IMR-90 (cell line): ENCODE results near the gene LGALS13. TPM values are rescaled to one million over a fixed set of nuclear protein-coding genes. Genes with fewer than 3 reads are reported as not detected.

Experiments
- ATAC-seq: fragments of 200-7000 bp; cut with Tn5 transposase; 2 replicates; pipeline ENCODE4 v1.9.1; 2020; ENCODE audit warnings: low read depth, mild to moderate bottlenecking, moderate library complexity
- BruUV-seq: library from RNA; stranded (reverse); fragments of 400-500 nt; replicated peaks from 2 replicates; lab custom pipeline; 2021; lab: Mats Ljungman, UMichigan
- CTCF ChIA-PET: fragments of 300-600 bp; formaldehyde crosslinking; extraction: SDS; loops from one replicate; lab custom pipeline; 2021; ENCODE audit warnings: antibody characterized with exemption; lab: Yijun Ruan, JAX
- POLR2A ChIA-PET: fragments of 300-600 bp; sonication (Branson Sonifier 250); formaldehyde crosslinking; loops from one replicate; lab custom pipeline; 2022; ENCODE audit warnings: antibody characterized with exemption; ENCODE audit not compliant: unreplicated experiment; lab: Charles Lee
- DNase-seq: peaks from one replicate; pipeline ENCODE4 v3.0.0; 2013
- H2AFZ ChIP-seq: replicated peaks from 2 replicates; pipeline ENCODE3; 2013; ENCODE audit warnings: low read length, mild to moderate bottlenecking; ENCODE audit not compliant: poor library complexity
- H2AK5ac ChIP-seq: 2 replicates; pipeline ENCODE4 v1.6.1; 2013; ENCODE audit warnings: low read depth, low read length, inconsistent platforms
- H2AK9ac ChIP-seq: replicated peaks from 2 replicates; pipeline ENCODE3; 2013; ENCODE audit warnings: mild to moderate bottlenecking, low read depth, low read length, moderate library complexity; ENCODE audit not compliant: poor library complexity
- H2BK120ac ChIP-seq: 2 replicates; pipeline ENCODE4 v1.6.1; 2013; ENCODE audit warnings: low read depth, low read length, inconsistent platforms
- H2BK15ac ChIP-seq: 3 replicates; pipeline ENCODE4 v1.6.1; 2013; ENCODE audit warnings: low read depth, low read length, inconsistent platforms
- H2BK20ac ChIP-seq: 2 replicates; pipeline ENCODE4 v1.6.1; 2013; ENCODE audit warnings: low read depth, mild to moderate bottlenecking, inconsistent platforms, low read length, moderate library complexity
- H2BK5ac ChIP-seq: 2 replicates; pipeline ENCODE4 v1.6.1; 2013; ENCODE audit warnings: mild to moderate bottlenecking, low read depth, low read length, inconsistent platforms; ENCODE audit not compliant: poor library complexity, severe bottlenecking
- H3K14ac ChIP-seq: replicated peaks from 2 replicates; pipeline ENCODE4 v1.6.1; 2013; ENCODE audit warnings: low read depth, low read length, inconsistent platforms
- H3K18ac ChIP-seq: 2 replicates; pipeline ENCODE4 v1.6.1; 2013; ENCODE audit warnings: low read depth, low read length, control low read depth
- H3K23ac ChIP-seq: 2 replicates; pipeline ENCODE4 v1.6.1; 2013; ENCODE audit warnings: low read depth, low read length, inconsistent platforms
- H3K27ac ChIP-seq: 2 replicates; pipeline ENCODE4 v1.5.1; 2013; ENCODE audit warnings: mild to moderate bottlenecking, control low read depth, low read length; ENCODE audit not compliant: insufficient read depth
- H3K27me3 ChIP-seq: 2 replicates; pipeline ENCODE4 v1.6.1; 2013; ENCODE audit warnings: low read length; ENCODE audit not compliant: control insufficient read depth, insufficient read depth
- H3K36me3 ChIP-seq: 2 replicates; pipeline ENCODE4 v1.6.1; 2013; ENCODE audit warnings: low read length, mixed read lengths; ENCODE audit not compliant: control insufficient read depth, insufficient read depth
- H3K4ac ChIP-seq: 2 replicates; pipeline ENCODE4 v1.6.1; 2013; ENCODE audit warnings: low read depth, low read length, inconsistent platforms
- H3K4me1 ChIP-seq: 2 replicates; pipeline ENCODE4 v1.6.1; 2013; ENCODE audit warnings: low read length, mixed read lengths; ENCODE audit not compliant: control insufficient read depth, insufficient read depth
- H3K4me2 ChIP-seq: 2 replicates; pipeline ENCODE4 v1.6.1; 2013; ENCODE audit warnings: low read depth, mild to moderate bottlenecking, control low read depth, low read length, moderate library complexity
- H3K4me3 ChIP-seq: 2 replicates; pipeline ENCODE4 v1.5.1; 2013; ENCODE audit warnings: low read depth, mild to moderate bottlenecking, control low read depth, low read length, moderate library complexity; ENCODE audit not compliant: insufficient read depth
- H3K56ac ChIP-seq: 2 replicates; pipeline ENCODE4 v1.6.1; 2013; ENCODE audit warnings: low read length, inconsistent platforms; ENCODE audit not compliant: insufficient read depth; ENCODE audit errors: extremely low read depth
- H3K79me1 ChIP-seq, 2 experiments: 2 replicates each; pipeline ENCODE4 v1.6.1; 2013; ENCODE audit warnings: low read length in 2 of 2, inconsistent platforms in 1 of 2, low read depth in 1 of 2
- H3K9ac ChIP-seq: 2 replicates; pipeline ENCODE4 v1.6.1; 2013; ENCODE audit warnings: low read depth, low read length, control low read depth
- H3K9me1 ChIP-seq: 2 replicates; pipeline ENCODE4 v1.6.1; 2013; ENCODE audit warnings: low read length, inconsistent platforms; ENCODE audit not compliant: insufficient read depth
- H3K9me3 ChIP-seq: 2 replicates; pipeline ENCODE4 v1.6.1; 2013; ENCODE audit warnings: low read length; ENCODE audit not compliant: control insufficient read depth, insufficient read depth
- H4K20me1 ChIP-seq: 2 replicates; pipeline ENCODE4 v1.6.1; 2013; ENCODE audit warnings: low read length, inconsistent platforms; ENCODE audit not compliant: insufficient read depth
- H4K5ac ChIP-seq: 2 replicates; pipeline ENCODE4 v1.6.1; 2013; ENCODE audit warnings: mild to moderate bottlenecking, low read depth, low read length, control low read depth
- H4K8ac ChIP-seq, 2 experiments: 2 replicates each; pipeline ENCODE4 v1.6.1; 2013; ENCODE audit warnings: low read depth in 2 of 2, low read length in 2 of 2, control low read depth in 1 of 2, inconsistent platforms in 1 of 2
- H4K91ac ChIP-seq: 2 replicates; pipeline ENCODE4 v1.6.1; 2013; ENCODE audit warnings: low read depth, low read length, inconsistent platforms; ENCODE audit not compliant: insufficient read depth
- CEBPB ChIP-seq: IDR thresholded peaks from 2 replicates; pipeline ENCODE4 v1.6.1; 2012; ENCODE audit warnings: low read depth, low read length, improper control_type of control experiment
- FOS ChIP-seq: fragments of 150-350 bp; IDR thresholded peaks from 2 replicates; pipeline ENCODE4 v1.6.1; 2016; ENCODE audit warnings: low read depth, low read length
- MAFK ChIP-seq: IDR thresholded peaks from 2 replicates; pipeline ENCODE4 v1.6.1; 2012; ENCODE audit warnings: low read depth, low read length, improper control_type of control experiment
- SMC3 ChIP-seq: fragments of 150-350 bp; IDR thresholded peaks from 2 replicates; pipeline ENCODE4 v1.6.1; 2016; ENCODE audit warnings: low read depth, mild to moderate bottlenecking, antibody characterized with exemption, low read length, moderate library complexity
- USF2 ChIP-seq: fragments of 150-350 bp; IDR thresholded peaks from 2 replicates; pipeline ENCODE4 v1.6.1; 2017; ENCODE audit warnings: mild to moderate bottlenecking, antibody characterized with exemption, low read length, low read depth
- WGBS, 2 experiments: methylation state at CpG; one replicate each; pipeline versions ENCODE4 v1.1.5 to v1.1.7; 2013; ENCODE audit warnings: missing lambda C conversion rate in 2 of 2; ENCODE audit not compliant: insufficient read length in 1 of 2; ENCODE audit errors: extremely low coverage in 2 of 2; 5-methylcytosine and 5-hydroxymethylcytosine counted together
- dilution Hi-C: fragments of 300-500 bp; cut with HindIII; formaldehyde crosslinking; loops from one replicate; pipeline ENCODE4 v1.14.3; 2018; ENCODE audit warnings: low sequenced_read_pairs; ENCODE audit not compliant: unreplicated experiment
- in situ Hi-C: fragments of 300-500 bp; cut with MboI; formaldehyde crosslinking; loops from 3 replicates; pipeline ENCODE4 v1.14.3; 2019; ENCODE audit warnings: low sequenced_read_pairs, inconsistent platforms, mixed read lengths
- intact Hi-C: fragments of 100-400 bp; cut with micrococcal nuclease; formaldehyde crosslinking; loops from 2 replicates; pipeline ENCODE4 v1.10.0; 2022
- polyA plus RNA-seq, 3 experiments: library from polyadenylated mRNA; depleted of rRNA; stranded (reverse); fragments of >200 nt; gene quantifications; 2 replicates each; pipeline ENCODE4 v1.2.3, GENCODE V29; 2012; ENCODE audit warnings: low replicate concordance in 1 of 3
- total RNA-seq: library from RNA; depleted of rRNA; stranded (reverse); fragments of >200 nt; gene quantifications from 2 replicates; pipeline ENCODE4 v1.2.3, GENCODE V29; 2012

Gene LGALS13
- total and polyA plus RNA-seq, 2 of the 4 experiments (the other 2 are of a cell fraction) = not detected

GRCh38 chr19:39595950-39596349 lies 6.4 kb upstream of the LGALS13 start:
- Histone ChIP-seq H2BK20ac (no peak overlapping the region), H4K20me1 (no peaks in the 10 kb centered on the region), H3K18ac (no peak overlapping the region), H2AK5ac (no peak overlapping the region), H3K23ac (no peak overlapping the region), H3K27me3 (no peaks in the 10 kb centered on the region), H4K91ac (no peak overlapping the region), H3K9me3 (no peaks in the 10 kb centered on the region), H2AFZ (no peak overlapping the region), H3K4me1 (no peaks in the 10 kb centered on the region), H3K4ac (no peak overlapping the region), H3K56ac (no peak overlapping the region), H3K9ac (no peak overlapping the region), H3K4me2 (no peak overlapping the region), H3K79me1 (no peaks in the 10 kb centered on the region), H3K4me3 (no peak overlapping the region), H2AK9ac (no peak overlapping the region), H3K9me1 (no peaks in the 10 kb centered on the region), H4K8ac (no peak overlapping the region), H4K5ac (no peak overlapping the region), H3K27ac (no peak overlapping the region), H2BK5ac (no peak overlapping the region), H2BK120ac (no peak overlapping the region), H2BK15ac (no peak overlapping the region), H3K14ac (no peak overlapping the region), H3K36me3 (no peaks in the 10 kb centered on the region)
- ATAC-seq (no peak), DNase-seq (no peak)
- POLR2A ChIA-PET = no interaction called here
- dilution Hi-C loops = no loop called here
- BruUV-seq = no TSS peak
- no peak for TF ChIP-seq FOS
- no peak for TF ChIP-seq MAFK
- no peak for TF ChIP-seq SMC3
- no peak for TF ChIP-seq CEBPB
- no peak for TF ChIP-seq USF2
- 71% methylated on average over 1 of the region's 6 CpGs; no CpG with 5 or more reads in 1 of the 2 experiments for WGBS, 2 experiments
- CTCF ChIA-PET = no interaction called here
- in situ Hi-C loops = no loop called here
- intact Hi-C loops = no loop called here
